Stomach (tissue), 9 donors: ENCODE results near the gene MZB1. TPM values are rescaled to one million over a fixed set of nuclear protein-coding genes. Genes with fewer than 3 reads are reported as not detected.

Experiments used
- DNase-seq, 2 donors: peaks; one replicate each; pipeline versions ENCODE4 v3.0.0 to v3.0.0-alpha.2; 2013 to 2019
- H3K27ac ChIP-seq, 5 donors: fragments of 200-600 bp in 4 of 5; sonication (generic) in 4 of 5; one replicate each; pipeline ENCODE4 v1.5.1; 2013 to 2019; ENCODE audit warnings: mild to moderate bottlenecking in 1 of 5, moderate library complexity in 1 of 5
- H3K27me3 ChIP-seq, 3 donors: fragments of 200-600 bp; sonication (generic); one replicate each; pipeline ENCODE4 v1.5.1; 2017 to 2019; ENCODE audit warnings: mixed run types in 1 of 3
- H3K36me3 ChIP-seq, 4 donors: fragments of 200-600 bp; sonication (generic); 1 replicate in 3 of 4; 2 replicates in 1 of 4; pipeline ENCODE4 v1.5.1; 2016 to 2019
- H3K4me1 ChIP-seq, 4 donors: fragments of 200-600 bp; sonication (generic); one replicate each; pipeline ENCODE4 v1.5.1; 2016 to 2019
- H3K4me3 ChIP-seq, 4 donors: fragments of 200-600 bp; sonication (generic) in 3 of 4; one replicate each; pipeline ENCODE4 v1.5.1; 2016 to 2019; ENCODE audit warnings: mild to moderate bottlenecking in 1 of 4
- H3K9me3 ChIP-seq, 4 donors: fragments of 200-600 bp; sonication (generic); one replicate each; pipeline ENCODE4 v1.5.1; 2016 to 2019
- CTCF ChIP-seq, 7 experiments: fragments of 450-650 bp in 4 of 7; fragments of 200-600 bp in 3 of 7; sonication (generic) in 3 of 7; IDR thresholded peaks; one replicate each; pipeline ENCODE4 v1.5.1; 2016 to 2019; ENCODE audit warnings: antibody characterized with exemption in 7 of 7, control low read depth in 2 of 7, mild to moderate bottlenecking in 1 of 7
- EP300 ChIP-seq: sonication (generic); formaldehyde crosslinking; IDR thresholded peaks from one replicate; pipeline ENCODE4 v1.6.1; 2017; ENCODE audit warnings: antibody characterized with exemption
- POLR2A ChIP-seq, 4 donors: fragments of 450-650 bp; IDR thresholded peaks; one replicate each; pipeline ENCODE4 v1.6.1; 2016; ENCODE audit warnings: antibody characterized with exemption in 4 of 4, control low read depth in 2 of 4, mild to moderate bottlenecking in 1 of 4, moderate library complexity in 1 of 4
- POLR2AphosphoS5 ChIP-seq, 3 donors: sonication (generic); formaldehyde crosslinking; IDR thresholded peaks; one replicate each; pipeline ENCODE4 v1.6.1; 2016; ENCODE audit warnings: antibody characterized with exemption in 3 of 3
- WGBS, 5 donors: extraction: QIAGEN DNeasy Blood & Tissue Kit in 3 of 5; methylation state at CpG; one replicate each; pipeline versions ENCODE4 v1.1.5 to v1.1.7; 2013 to 2018; 5-methylcytosine and 5-hydroxymethylcytosine counted together
- intact Hi-C: fragments of 100-400 bp; cut with DNase I; formaldehyde crosslinking; loops from one replicate; pipeline ENCODE4 v1.15.1; 2023; ENCODE audit warnings: low total_unique reads
- polyA plus RNA-seq, 3 donors: library from polyadenylated mRNA; stranded (reverse); fragments of 200-250 nt; gene quantifications; one replicate each; pipeline ENCODE4 v1.2.3, GENCODE V29; 2013
- total RNA-seq, 5 donors: library from RNA; depleted of rRNA; stranded (reverse); fragments of >200 nt; gene quantifications; one replicate each; pipeline versions ENCODE4 v1.1.0 to v1.2.3, GENCODE V29; 2014 to 2016
- donor health status: healthy with polysubstance abuse.
- donor health status: Bipolar disorder and iron deficiency.
- donor health status: healthy.

Gene MZB1
- total and polyA plus RNA-seq, 8 donors, result 1.1 to 15.8 (median 7.6) TPM; not detected in 1

GRCh38 chr5:139422307-139422893 is 32.7 kb upstream of the MZB1 start:
- no peaks in the 10 kb centered on the region for H3K9me3 ChIP-seq
- peaks cover 13 to 86% (median 69%) of the 10 kb centered on the region in 4 donors for H3K36me3 ChIP-seq
- intact Hi-C loops, result loop anchor here (5.0 kb wide), 1 partner anchor 90 kb away; no protein-coding TSS in a partner anchor
- H3K27me3 ChIP-seq, result no peaks in the 10 kb centered on the region
- DNase-seq, result peak in 1 of 2 donors; percentile 89
- no peak overlapping the region for H3K4me3 ChIP-seq
- H3K4me1 ChIP-seq, result peaks cover 0 to 14% (median 4%) of the 10 kb centered on the region in 4 donors
- 34 to 44% (median 41%) methylated on average over 5 of the region's 5 CpGs for WGBS, 5 donors
- H3K27ac ChIP-seq, result no peak overlapping the region
- no peak for TF ChIP-seq EP300
- TF ChIP-seq POLR2AphosphoS5 (IDR thresholded peaks at IDR 0.05), result peak in 2 of 3 donors; percentile 12 to 41
- peak in 5 of 7 experiments; percentile 64 to 79 (median 71) for TF ChIP-seq CTCF (IDR thresholded peaks at IDR 0.05)
- no peak for TF ChIP-seq POLR2A (IDR thresholded peaks at IDR 0.05)

- H3K4me3 ChIP-seq, result no peak overlapping the region
- no peaks in the 10 kb centered on the region for H3K9me3 ChIP-seq
- H3K4me1 ChIP-seq, result peaks cover 5 to 43% (median 26%) of the 10 kb centered on the region in 4 donors
- DNase-seq, result no peak
- WGBS, 5 donors, result 65 to 82% (median 76%) methylated on average over 9 of the region's 9 CpGs
- H3K27ac ChIP-seq, result no peak overlapping the region
- TF ChIP-seq CTCF (IDR thresholded peaks at IDR 0.05) (no peak), POLR2AphosphoS5 (IDR thresholded peaks at IDR 0.05) (no peak), POLR2A (IDR thresholded peaks at IDR 0.05) (no peak), EP300 (no peak)
- H3K36me3 ChIP-seq, result peaks cover 9 to 61% (median 42%) of the 10 kb centered on the region in 4 donors
- no peaks in the 10 kb centered on the region for H3K27me3 ChIP-seq
- intact Hi-C loops, result loop anchor here (5.0 kb wide), 1 partner anchor 93 kb away; no protein-coding TSS in a partner anchor
Observed at GRCh38 chr5:139419226-139420192, 29.8 kb upstream of the MZB1 start.

- Histone ChIP-seq H3K4me3 (no peak overlapping the region), H3K36me3 (peaks cover 5 to 55% (median 39%) of the 10 kb centered on the region in 4 donors), H3K27ac (peak overlapping the region in 1 of 5 donors; percentile 30), H3K9me3 (no peaks in the 10 kb centered on the region), H3K27me3 (no peaks in the 10 kb centered on the region), H3K4me1 (peaks cover 5 to 47% (median 26%) of the 10 kb centered on the region in 4 donors)
- TF ChIP-seq CTCF (IDR thresholded peaks at IDR 0.05) (no peak), EP300 (no peak), POLR2AphosphoS5 (IDR thresholded peaks at IDR 0.05) (no peak), POLR2A (IDR thresholded peaks at IDR 0.05) (no peak)
- DNase-seq, result no peak
- intact Hi-C loops, result no loop called here
- WGBS, 5 donors, result 83 to 100% (median 91%) methylated on average over 1 of the region's 1 CpG
Observed at GRCh38 chr5:139418793-139419192, 29.1 kb upstream of the MZB1 start.

- 47 to 75% (median 66%) methylated on average over 4 of the region's 4 CpGs for WGBS, 5 donors
- Histone ChIP-seq H3K4me1 (peaks cover 5 to 47% (median 26%) of the 10 kb centered on the region in 4 donors), H3K27ac (peak overlapping the region in 3 of 5 donors; percentile 20 to 68 (median 42)), H3K27me3 (no peaks in the 10 kb centered on the region), H3K9me3 (no peaks in the 10 kb centered on the region), H3K36me3 (peaks cover 5 to 60% (median 44%) of the 10 kb centered on the region in 4 donors), H3K4me3 (no peak overlapping the region)
- peak in 1 of 2 donors; percentile 64 for DNase-seq
- intact Hi-C loops, result no loop called here
- peak in 1 of 3 donors; percentile 34 for TF ChIP-seq POLR2AphosphoS5 (IDR thresholded peaks at IDR 0.05)
- no peak for TF ChIP-seq EP300
- no peak for TF ChIP-seq POLR2A (IDR thresholded peaks at IDR 0.05)
- TF ChIP-seq CTCF (IDR thresholded peaks at IDR 0.05), result no peak
Observed at GRCh38 chr5:139417214-139417613, 27.5 kb upstream of the MZB1 start.
